ENCODE data around the gene TNFSF8. TPM values are rescaled to one million over a fixed set of nuclear protein-coding genes. Genes with fewer than 3 reads are reported as not detected.

The TNFSF8 gene
- total RNA-seq, 1 experiment from 2014 or later = 0.15 TPM

DNA sequence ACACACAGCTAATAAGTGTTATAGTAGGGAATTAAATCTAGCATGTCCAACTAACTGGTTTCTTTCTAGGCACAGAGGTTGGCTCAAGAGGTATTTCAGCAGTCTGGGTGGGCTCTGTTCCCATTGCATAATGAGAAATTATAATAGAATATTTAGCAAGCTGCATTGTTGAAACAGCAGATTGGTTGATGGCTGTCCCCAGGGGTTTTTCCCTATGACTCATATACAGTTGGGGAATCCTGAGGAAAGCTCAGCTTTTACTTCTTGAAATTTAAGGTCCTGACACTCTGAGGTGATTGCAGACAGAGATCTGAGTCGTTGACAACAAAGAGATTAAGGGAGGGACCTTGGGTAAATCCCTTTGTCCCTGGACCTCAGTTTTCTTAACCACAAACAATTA, 38.3 kb upstream of the TNFSF8 start:
- no peak for DNase-seq (ENCODE audit: low read depth, low spot score)
- in situ Hi-C loops (cut with HindIII; ENCODE audit: low pct_unique_long_range_greater_than_20kb, low sequenced_read_pairs) (no loop called here), intact Hi-C loops (cut with micrococcal nuclease; ENCODE audit: unreplicated experiment) (no loop called here)
- Histone ChIP-seq H3K36me3 (ENCODE audit: control insufficient read depth, insufficient read depth, low read length) (no peaks in the 10 kb centered on the region), H3K27ac (ENCODE audit: low read length) (no peak overlapping the region), H3K4me3 (ENCODE audit: low read depth in 2 of 2, low read length in 2 of 2) (no peak overlapping the region), H3K27me3 (ENCODE audit: control insufficient read depth, insufficient read depth, low read length) (no peaks in the 10 kb centered on the region), H3K9me3 (ENCODE audit: control insufficient read depth, insufficient read depth, low read depth, low read length) (no peaks in the 10 kb centered on the region), H3K4me1 (ENCODE audit: control insufficient read depth, insufficient read depth, low read length) (no peaks in the 10 kb centered on the region)
- no peak for TF ChIP-seq POLR2AphosphoS5 (IDR thresholded peaks at IDR 0.05; ENCODE audit: low read depth, low read length)
- no peak for TF ChIP-seq TCF7L2 (IDR thresholded peaks at IDR 0.05; ENCODE audit: low read depth, low read length)
- TF ChIP-seq SIN3A (IDR thresholded peaks at IDR 0.05; ENCODE audit: borderline replicate concordance, insufficient read depth, low read depth, low read length) = no peak
- no peak for TF ChIP-seq REST (IDR thresholded peaks at IDR 0.05; ENCODE audit: insufficient read depth in 1 of 2, low read depth in 2 of 2, low read length in 1 of 2)
- TF ChIP-seq, protein P1, sequence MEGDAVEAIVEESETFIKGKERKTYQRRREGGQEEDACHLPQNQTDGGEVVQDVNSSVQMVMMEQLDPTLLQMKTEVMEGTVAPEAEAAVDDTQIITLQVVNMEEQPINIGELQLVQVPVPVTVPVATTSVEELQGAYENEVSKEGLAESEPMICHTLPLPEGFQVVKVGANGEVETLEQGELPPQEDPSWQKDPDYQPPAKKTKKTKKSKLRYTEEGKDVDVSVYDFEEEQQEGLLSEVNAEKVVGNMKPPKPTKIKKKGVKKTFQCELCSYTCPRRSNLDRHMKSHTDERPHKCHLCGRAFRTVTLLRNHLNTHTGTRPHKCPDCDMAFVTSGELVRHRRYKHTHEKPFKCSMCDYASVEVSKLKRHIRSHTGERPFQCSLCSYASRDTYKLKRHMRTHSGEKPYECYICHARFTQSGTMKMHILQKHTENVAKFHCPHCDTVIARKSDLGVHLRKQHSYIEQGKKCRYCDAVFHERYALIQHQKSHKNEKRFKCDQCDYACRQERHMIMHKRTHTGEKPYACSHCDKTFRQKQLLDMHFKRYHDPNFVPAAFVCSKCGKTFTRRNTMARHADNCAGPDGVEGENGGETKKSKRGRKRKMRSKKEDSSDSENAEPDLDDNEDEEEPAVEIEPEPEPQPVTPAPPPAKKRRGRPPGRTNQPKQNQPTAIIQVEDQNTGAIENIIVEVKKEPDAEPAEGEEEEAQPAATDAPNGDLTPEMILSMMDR (IDR thresholded peaks at IDR 0.05) = no peak
- ChIA-PET POLR2A (no interaction called here), CTCF (no interaction called here)
- no peak for ATAC-seq
- no TSS peak for BruUV-seq (replicated peaks)

DNA sequence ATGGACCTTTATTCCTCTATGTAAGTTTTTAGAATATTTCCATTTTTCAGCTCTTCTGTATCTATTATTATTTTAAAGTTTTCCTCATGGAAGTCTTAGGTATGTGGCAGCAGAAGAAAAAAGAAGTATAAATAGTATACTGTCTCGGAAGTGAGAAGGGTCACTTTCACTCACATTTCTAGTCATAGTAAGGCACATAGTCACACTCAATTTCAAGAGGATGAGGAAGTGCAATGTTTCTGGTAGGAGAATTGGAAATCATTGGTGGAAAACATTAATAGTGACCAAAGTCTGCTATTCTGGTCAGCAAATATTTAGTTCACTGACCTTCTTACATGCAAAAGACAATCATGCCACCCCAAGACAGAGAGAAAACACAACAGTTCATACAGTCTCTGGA, 35.2 kb upstream of the TNFSF8 start:
- Histone ChIP-seq H3K4me1 (ENCODE audit: control insufficient read depth, insufficient read depth, low read length) (no peaks in the 10 kb centered on the region), H3K9me3 (ENCODE audit: control insufficient read depth, insufficient read depth, low read depth, low read length) (no peaks in the 10 kb centered on the region), H3K27ac (ENCODE audit: low read length) (no peak overlapping the region), H3K27me3 (ENCODE audit: control insufficient read depth, insufficient read depth, low read length) (no peaks in the 10 kb centered on the region), H3K36me3 (ENCODE audit: control insufficient read depth, insufficient read depth, low read length) (no peaks in the 10 kb centered on the region), H3K4me3 (ENCODE audit: low read depth in 2 of 2, low read length in 2 of 2) (no peak overlapping the region)
- CTCF ChIA-PET = no interaction called here
- no peak for ATAC-seq
- intact Hi-C loops (cut with micrococcal nuclease; ENCODE audit: unreplicated experiment) (no loop called here), in situ Hi-C loops (cut with HindIII; ENCODE audit: low pct_unique_long_range_greater_than_20kb, low sequenced_read_pairs) (no loop called here)
- BruUV-seq (replicated peaks) = no TSS peak
- DNase-seq (ENCODE audit: low read depth, low spot score) = no peak
- no peak for TF ChIP-seq REST (IDR thresholded peaks at IDR 0.05; ENCODE audit: insufficient read depth in 1 of 2, low read depth in 2 of 2, low read length in 1 of 2)
- no peak for TF ChIP-seq TCF7L2 (IDR thresholded peaks at IDR 0.05; ENCODE audit: low read depth, low read length)
- TF ChIP-seq, protein P1 (IDR thresholded peaks at IDR 0.05) = no peak
- TF ChIP-seq POLR2AphosphoS5 (IDR thresholded peaks at IDR 0.05; ENCODE audit: low read depth, low read length) = no peak
- TF ChIP-seq SIN3A (IDR thresholded peaks at IDR 0.05; ENCODE audit: borderline replicate concordance, insufficient read depth, low read depth, low read length) = no peak
- POLR2A ChIA-PET = no interaction called here

Measured in Panc1 (cell line).